Prostate gland (tissue), 2 donors: ENCODE results near the gene DMBX1.

Source experiments
- POLR2A ChIP-seq: fragments of 450-650 bp; IDR thresholded peaks from one replicate; pipeline ENCODE4 v1.6.1; 2016; ENCODE audit warnings: antibody characterized with exemption, mild to moderate bottlenecking
- POLR2AphosphoS5 ChIP-seq: sonication (generic); formaldehyde crosslinking; IDR thresholded peaks from one replicate; pipeline ENCODE4 v1.6.1; 2017; ENCODE audit warnings: antibody characterized with exemption
- TF ChIP-seq, protein P1 (sequence below), 4 experiments: fragments of 200-600 bp in 2 of 4; fragments of 450-650 bp in 2 of 4; sonication (generic) in 2 of 4; IDR thresholded peaks; 1 replicate in 3 of 4; 2 replicates in 1 of 4; pipeline ENCODE4 v1.5.1; 2016 to 2019; ENCODE audit warnings: antibody characterized with exemption in 4 of 4, mild to moderate bottlenecking in 2 of 4, moderate library complexity in 2 of 4

DNA sequence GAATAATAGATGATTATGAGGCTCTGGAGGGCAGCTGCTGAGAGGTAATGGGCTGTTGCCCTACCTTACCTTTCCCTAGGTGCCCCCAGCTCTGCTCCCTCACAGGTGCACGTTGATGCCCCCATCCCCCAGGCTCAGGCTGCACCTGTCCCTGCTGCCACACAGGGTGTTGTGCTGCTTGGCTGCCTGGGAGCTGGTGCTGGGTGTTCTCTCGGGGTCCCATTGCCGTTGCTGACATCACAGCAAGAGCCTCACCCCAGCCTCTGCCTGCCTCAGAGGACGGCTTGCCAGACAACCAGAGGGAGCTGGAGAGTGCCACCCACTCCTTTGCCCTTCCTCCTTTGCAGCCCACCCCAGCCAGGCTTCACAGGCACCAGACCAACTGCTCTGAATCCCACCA, 31.4 kb upstream of the DMBX1 start:
- TF ChIP-seq, protein P1, sequence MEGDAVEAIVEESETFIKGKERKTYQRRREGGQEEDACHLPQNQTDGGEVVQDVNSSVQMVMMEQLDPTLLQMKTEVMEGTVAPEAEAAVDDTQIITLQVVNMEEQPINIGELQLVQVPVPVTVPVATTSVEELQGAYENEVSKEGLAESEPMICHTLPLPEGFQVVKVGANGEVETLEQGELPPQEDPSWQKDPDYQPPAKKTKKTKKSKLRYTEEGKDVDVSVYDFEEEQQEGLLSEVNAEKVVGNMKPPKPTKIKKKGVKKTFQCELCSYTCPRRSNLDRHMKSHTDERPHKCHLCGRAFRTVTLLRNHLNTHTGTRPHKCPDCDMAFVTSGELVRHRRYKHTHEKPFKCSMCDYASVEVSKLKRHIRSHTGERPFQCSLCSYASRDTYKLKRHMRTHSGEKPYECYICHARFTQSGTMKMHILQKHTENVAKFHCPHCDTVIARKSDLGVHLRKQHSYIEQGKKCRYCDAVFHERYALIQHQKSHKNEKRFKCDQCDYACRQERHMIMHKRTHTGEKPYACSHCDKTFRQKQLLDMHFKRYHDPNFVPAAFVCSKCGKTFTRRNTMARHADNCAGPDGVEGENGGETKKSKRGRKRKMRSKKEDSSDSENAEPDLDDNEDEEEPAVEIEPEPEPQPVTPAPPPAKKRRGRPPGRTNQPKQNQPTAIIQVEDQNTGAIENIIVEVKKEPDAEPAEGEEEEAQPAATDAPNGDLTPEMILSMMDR (IDR thresholded peaks at IDR 0.05): no peak
- TF ChIP-seq POLR2A (no peak), POLR2AphosphoS5 (no peak)
